Left hindlimb (tissue), 1 donor: ENCODE data around the gene KIR2DL1.
"Not testable (repeated sequence)": the region's sequence is repeated elsewhere in the genome, so short reads cannot be mapped to it uniquely, and the experiment has no call there.

Experiments used
- DNase-seq: peaks from one replicate; pipeline ENCODE4 v3.0.0-alpha.2; 2018

KIR2DL1 gene

GRCh38 chr19:54824416-54824815, 54.8 kb downstream of the KIR2DL1 start:
- DNase-seq = not testable (repeated sequence)

DNA sequence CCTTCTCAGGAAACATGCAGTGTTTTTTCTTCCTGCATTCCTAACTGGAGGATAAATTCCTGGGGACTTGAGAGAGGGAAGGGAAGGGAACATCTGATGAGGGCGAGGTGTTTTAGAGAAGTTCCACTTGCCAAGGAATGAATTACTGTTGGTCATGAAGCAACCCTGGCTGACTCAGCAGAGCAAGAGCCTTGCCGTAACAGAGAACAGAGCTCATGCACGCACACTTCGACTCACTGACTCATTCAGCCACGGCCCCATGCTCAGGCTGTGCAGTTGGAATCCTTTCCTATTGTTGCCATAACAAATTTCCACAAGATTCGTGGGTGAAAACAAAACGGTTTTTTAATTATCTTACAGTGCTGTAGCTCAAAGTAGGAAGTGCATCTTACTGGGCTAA, 55.7 kb downstream of the KIR2DL1 start:
- not testable (repeated sequence) for DNase-seq

GRCh38 chr19:54828064-54828463, 58.5 kb downstream of the KIR2DL1 start:
- DNase-seq = not testable (repeated sequence)

- DNase-seq = not testable (repeated sequence)
Observed at GRCh38 chr19:54832496-54832895, 62.9 kb downstream of the KIR2DL1 start, which contains the start of gene KIR2DS4. TSS of gene KIR2DS4 (plus strand) at chr19:54832676.
